OCI-LY1 (cell line): Measurements from ENCODE around the gene CDKN2B.

ENCODE experiments used
- CTCF ChIP-seq: fragments of 200-600 bp; sonication (generic), shearing (Covaris generic); IDR thresholded peaks from 2 replicates; pipeline ENCODE4 v1.5.1; 2017; ENCODE audit warnings: mild to moderate bottlenecking, antibody characterized with exemption, low read length, moderate library complexity, mixed read lengths
- EZH2 ChIP-seq: fragments of 200-600 bp; sonication (generic), shearing (Covaris generic); IDR thresholded peaks from 2 replicates; pipeline ENCODE4 v1.8.0; 2017; ENCODE audit warnings: borderline replicate concordance, mixed run types, mild to moderate bottlenecking, antibody characterized with exemption, low read length, moderate library complexity, mixed read lengths

- TF ChIP-seq EZH2: no peak
- TF ChIP-seq CTCF: no peak
Observed at GRCh38 chr9:22008384-22008716, 755 bp downstream of the CDKN2B start.
